H1 (cell line): Measurements from ENCODE around the gene TMEM161A. TPM values are rescaled to one million over a fixed set of nuclear protein-coding genes. Genes with fewer than 3 reads are reported as not detected.

Source experiments
- CTCF ChIA-PET: fragments of 300-600 bp; sonication (Branson Sonifier 250); formaldehyde crosslinking; loops from one replicate; lab custom pipeline; 2021; ENCODE audit not compliant: partially characterized antibody; lab: Charles Lee
- POLR2A ChIA-PET: fragments of 300-600 bp; sonication (Branson Sonifier 250); formaldehyde crosslinking; loops from one replicate; lab custom pipeline; 2021; ENCODE audit warnings: inconsistent platforms; ENCODE audit not compliant: partially characterized antibody; lab: Charles Lee
- DNase-seq, 2 experiments: peaks; one replicate each; pipeline versions ENCODE4 v3.0.0 to v3.0.0-alpha.2; 2010 to 2022; ENCODE audit warnings: low spot score in 2 of 2, low read depth in 1 of 2, mixed read lengths in 1 of 2
- FAIRE-seq: peaks from 2 replicates; lab custom pipeline; 2011; peaks lifted over from hg19 to GRCh38; lab: Jason Lieb, UNC
- H2AFZ ChIP-seq: 2 replicates; pipeline ENCODE4 v1.8.1; 2012; ENCODE audit warnings: low read length, inconsistent platforms
- H2AK5ac ChIP-seq: 2 replicates; pipeline ENCODE4 v1.6.1; 2013; ENCODE audit warnings: low read depth, low read length
- H2BK120ac ChIP-seq: replicated peaks from 2 replicates; pipeline ENCODE3; 2013; ENCODE audit warnings: low read depth, low read length, inconsistent platforms
- H2BK12ac ChIP-seq: 2 replicates; pipeline ENCODE4 v1.6.1; 2013; ENCODE audit warnings: low read depth, low read length
- H2BK15ac ChIP-seq: 2 replicates; pipeline ENCODE4 v1.6.1; 2013; ENCODE audit warnings: low read length
- H2BK20ac ChIP-seq: 2 replicates; pipeline ENCODE4 v1.6.1; 2013; ENCODE audit warnings: low read length
- H2BK5ac ChIP-seq: 2 replicates; pipeline ENCODE4 v1.6.1; 2013; ENCODE audit warnings: low read depth, low read length
- H3K14ac ChIP-seq: 2 replicates; pipeline ENCODE4 v1.6.1; 2013; ENCODE audit warnings: inconsistent platforms; ENCODE audit not compliant: insufficient read length
- H3K18ac ChIP-seq: 2 replicates; pipeline ENCODE4 v1.6.1; 2013; ENCODE audit warnings: low read length; ENCODE audit errors: extremely low read depth
- H3K23ac ChIP-seq: 2 replicates; pipeline ENCODE4 v1.6.1; 2013; ENCODE audit warnings: inconsistent platforms; ENCODE audit not compliant: insufficient read length
- H3K23me2 ChIP-seq: 2 replicates; pipeline ENCODE4 v1.6.1; 2013; ENCODE audit warnings: low read depth, low read length
- H3K27ac ChIP-seq: 2 replicates; pipeline ENCODE4 v1.6.1; 2011; ENCODE audit warnings: low read depth, low read length, inconsistent platforms
- H3K27me3 ChIP-seq, 4 experiments: replicated peaks in 1 of 4; 1 replicate in 1 of 4; 2 replicates in 3 of 4; pipeline versions ENCODE4 v1.6.1 to v1.8.1; 2011 to 2013; ENCODE audit warnings: low read length in 3 of 4, mild to moderate bottlenecking in 3 of 4, inconsistent platforms in 2 of 4, mixed read lengths in 2 of 4, moderate library complexity in 1 of 4; ENCODE audit not compliant: control insufficient read depth in 3 of 4, insufficient read depth in 3 of 4; ENCODE audit errors: extremely low read depth in 1 of 4
- H3K36me3 ChIP-seq, 4 experiments: 2 replicates each; pipeline versions ENCODE4 v1.6.1 to v1.8.1; 2011 to 2013; ENCODE audit warnings: mild to moderate bottlenecking in 4 of 4, low read length in 3 of 4, moderate library complexity in 2 of 4, control low read depth in 1 of 4, inconsistent platforms in 1 of 4; ENCODE audit not compliant: insufficient read depth in 4 of 4, control insufficient read depth in 2 of 4
- H3K4ac ChIP-seq: replicated peaks from 2 replicates; pipeline ENCODE3; 2013; ENCODE audit warnings: low read length, low read depth, mixed read lengths, inconsistent platforms; ENCODE audit not compliant: insufficient read length
- H3K4me1 ChIP-seq, 4 experiments: replicated peaks in 1 of 4; 1 replicate in 1 of 4; 2 replicates in 3 of 4; pipeline versions ENCODE4 v1.6.1 to v1.8.1; 2011 to 2013; ENCODE audit warnings: low read length in 3 of 4, inconsistent platforms in 2 of 4, mixed read lengths in 1 of 4; ENCODE audit not compliant: insufficient read depth in 4 of 4, control insufficient read depth in 3 of 4
- H3K4me2 ChIP-seq, 2 experiments: 2 replicates each; pipeline versions ENCODE4 v1.6.1 to v1.8.1; 2011 to 2013; ENCODE audit warnings: low read depth in 2 of 2, low read length in 2 of 2, control low read depth in 1 of 2, inconsistent platforms in 1 of 2, mild to moderate bottlenecking in 1 of 2; ENCODE audit not compliant: insufficient read depth in 1 of 2
- H3K4me3 ChIP-seq, 4 experiments: fragments of 200-600, 300-600 bp in 1 of 4; sonication (generic), shearing (Covaris generic), sonication (Bioruptor Twin) in 1 of 4; 2 replicates each; pipeline versions ENCODE4 v1.5.1 to v1.8.1; 2011 to 2016; ENCODE audit warnings: low read length in 4 of 4, low read depth in 3 of 4, control low read depth in 2 of 4, inconsistent platforms in 2 of 4, mild to moderate bottlenecking in 2 of 4, mixed read lengths in 1 of 4, moderate library complexity in 1 of 4; ENCODE audit not compliant: insufficient read depth in 2 of 4; ENCODE audit errors: extremely low read depth in 1 of 4
- H3K56ac ChIP-seq: replicated peaks from 2 replicates; pipeline ENCODE3; 2013; ENCODE audit warnings: low read depth, mild to moderate bottlenecking, mixed read lengths, low read length, inconsistent platforms; ENCODE audit not compliant: insufficient read length
- H3K79me1 ChIP-seq: 2 replicates; pipeline ENCODE4 v1.6.1; 2013; ENCODE audit warnings: low read depth, low read length, control low read depth
- H3K79me2 ChIP-seq, 2 experiments: 2 replicates each; pipeline versions ENCODE4 v1.6.1 to v1.8.1; 2012 to 2013; ENCODE audit warnings: low read length in 2 of 2, mild to moderate bottlenecking in 2 of 2, inconsistent platforms in 1 of 2; ENCODE audit not compliant: insufficient read depth in 2 of 2, control insufficient read depth in 1 of 2
- H3K9ac ChIP-seq, 4 experiments: replicated peaks in 1 of 4; 1 replicate in 1 of 4; 2 replicates in 3 of 4; pipeline versions ENCODE4 v1.6.1 to v1.8.1; 2011 to 2013; ENCODE audit warnings: low read depth in 3 of 4, low read length in 3 of 4, control low read depth in 2 of 4, mild to moderate bottlenecking in 2 of 4, moderate library complexity in 2 of 4, inconsistent platforms in 1 of 4; ENCODE audit errors: extremely low read depth in 1 of 4
- H3K9me3 ChIP-seq, 2 experiments: 2 replicates each; pipeline versions ENCODE4 v1.6.1 to v1.8.1; 2012 to 2013; ENCODE audit warnings: mild to moderate bottlenecking in 2 of 2, moderate library complexity in 2 of 2, control low read depth in 1 of 2, inconsistent platforms in 1 of 2, low read depth in 1 of 2, low read length in 1 of 2, mixed read lengths in 1 of 2; ENCODE audit not compliant: insufficient read depth in 2 of 2
- H4K20me1 ChIP-seq, 2 experiments: replicated peaks in 1 of 2; 2 replicates each; pipeline versions ENCODE3 to v1.8.1; 2011 to 2013; ENCODE audit warnings: inconsistent platforms in 2 of 2, low read length in 2 of 2, mild to moderate bottlenecking in 1 of 2; ENCODE audit not compliant: insufficient read depth in 2 of 2, control insufficient read depth in 1 of 2
- H4K5ac ChIP-seq: 2 replicates; pipeline ENCODE4 v1.6.1; 2013; ENCODE audit warnings: low read length, low read depth, mixed read lengths, inconsistent platforms; ENCODE audit not compliant: insufficient read length
- H4K8ac ChIP-seq: 2 replicates; pipeline ENCODE4 v1.8.0; 2013; ENCODE audit warnings: mild to moderate bottlenecking, moderate library complexity, low read length, inconsistent platforms; ENCODE audit not compliant: insufficient read depth; ENCODE audit errors: extremely low read depth
- H4K91ac ChIP-seq: replicated peaks from 2 replicates; pipeline ENCODE3; 2013; ENCODE audit warnings: low read length, mixed read lengths, inconsistent platforms; ENCODE audit not compliant: insufficient read length
- KDM4A ChIP-seq: IDR thresholded peaks from one replicate; pipeline ENCODE4 v1.7.1; 2012; ENCODE audit warnings: low read depth, mild to moderate bottlenecking, moderate library complexity, low read length, inconsistent platforms; ENCODE audit not compliant: severe bottlenecking
- SP1 ChIP-seq: IDR thresholded peaks from 2 replicates; pipeline ENCODE4 v1.6.1; 2011; ENCODE audit warnings: low read depth, low read length
- WGBS, 2 experiments: shearing (Covaris generic) in 1 of 2; methylation state at CpG; one replicate each; pipeline versions ENCODE4 v1.1.6 to v1.1.7; 2013 to 2015; ENCODE audit warnings: low lambda C conversion rate in 2 of 2, mixed read lengths in 2 of 2, inconsistent platforms in 1 of 2, low coverage in 1 of 2, missing lambda C conversion rate in 1 of 2; ENCODE audit not compliant: insufficient replicate concordance in 2 of 2, insufficient coverage in 1 of 2, insufficient read length in 1 of 2; ENCODE audit errors: extremely low coverage in 1 of 2, missing lambda C conversion rate in 1 of 2; 5-methylcytosine and 5-hydroxymethylcytosine counted together
- polyA plus RNA-seq, 7 experiments: library from polyadenylated mRNA; depleted of rRNA in 3 of 7; stranded (reverse) in 5 of 7; unstranded in 2 of 7; fragments of >200 nt in 5 of 7; fragments of 200-250 nt in 2 of 7; gene quantifications; 1 replicate in 5 of 7; 2 replicates in 1 of 7; 4 replicates in 1 of 7; pipeline versions ENCODE4 v1.2.1 to v1.2.3, GENCODE V29; 2011 to 2013; ENCODE audit warnings: missing spikeins in 2 of 7, mixed read lengths in 2 of 7
- total RNA-seq: library from RNA; stranded (reverse); fragmentation: NEBNext Ultra II Directional; extraction: Animal tissue kit (Norgen Biotek cat#: 25700); gene quantifications from 2 replicates; pipeline ENCODE4 v1.2.1, GENCODE V29; 2021

TMEM161A gene
- total and polyA plus RNA-seq, 2 of the 8 experiments (the other 6 are each of a cell fraction or from before 2014, with no cell fraction given): 47.8 to 103 TPM

- Histone ChIP-seq H3K56ac (no peak overlapping the region), H4K91ac (no peak overlapping the region), H2AFZ (no peak overlapping the region), H2BK15ac (no peak overlapping the region), H2BK12ac (0 out of 2 replicates have a peak overlapping the region, but pooled peaks have one; percentile 7), H4K8ac (peak overlapping the region; percentile 7; the same call in 1 of the 2 replicates), H3K18ac (no peak overlapping the region), H3K23me2 (peaks cover 2% of the 10 kb centered on the region), H4K20me1 (no peaks in the 10 kb centered on the region), H2BK20ac (no peak overlapping the region), H3K4me3 (no peak overlapping the region), H3K4me2 (no peak overlapping the region), H2BK120ac (no peak overlapping the region), H4K5ac (no peak overlapping the region), H3K36me3 (no peaks in the 10 kb centered on the region), H3K9me3 (no peaks in the 10 kb centered on the region), H2BK5ac (no peak overlapping the region), H3K23ac (no peak overlapping the region), H3K27me3 (no peaks in the 10 kb centered on the region; a peak in 1 of 7 replicates), H3K79me1 (no peaks in the 10 kb centered on the region), H3K4ac (no peak overlapping the region), H3K4me1 (peaks cover 0 to 14% (median 9%) of the 10 kb centered on the region in 4 experiments; a peak in 6 of 7 replicates), H2AK5ac (no peak overlapping the region), H3K79me2 (no peaks in the 10 kb centered on the region), H3K27ac (no peak overlapping the region), H3K9ac (no peak overlapping the region), H3K14ac (no peak overlapping the region)
- FAIRE-seq: no peak
- ChIA-PET CTCF (interaction anchor here (1.0 to 1.9 kb wide), 2 partner anchors 14 to 48 kb away, joined by 3 to 7 read pairs; no protein-coding TSS in a partner anchor), POLR2A (interaction anchor here (1.2 to 5.7 kb wide), 2 partner anchors 34 to 38 kb away, joined by 3 to 31 read pairs; partner anchors contain the start of gene SLC25A42)
- DNase-seq: no peak
- 91% methylated on average over 8 of the region's 8 CpGs; no CpG with 5 or more reads in 1 of the 2 experiments for WGBS, 2 experiments
- TF ChIP-seq KDM4A (no peak), SP1 (no peak)
Measured at GRCh38 chr19:19101540-19101939, 36.7 kb downstream of the TMEM161A start.
